ENCODE measurements around the gene MRPS15. TPM values are rescaled to one million over a fixed set of nuclear protein-coding genes. Genes with fewer than 3 reads are reported as not detected.

MRPS15 gene
- total and polyA plus RNA-seq, 9 donors: 30.9 to 83.5 (median 38.0) TPM

- Histone ChIP-seq H3K36me3 (no peaks in the 10 kb centered on the region), H3K27ac (no peak overlapping the region), H3K27me3 (no peaks in the 10 kb centered on the region), H3K4me3 (no peak overlapping the region), H3K4me1 (ENCODE audit: insufficient read depth) (no peaks in the 10 kb centered on the region), H3K9me3 (no peaks in the 10 kb centered on the region)
- 78 to 84% (median 80%) methylated on average over 7 of the region's 7 CpGs for WGBS, 3 donors
- intact Hi-C loops (cut with DNase I): no loop called here
- DNase-seq: no peak
- TF ChIP-seq POLR2A (IDR thresholded peaks at IDR 0.05) (no peak), EP300 (IDR thresholded peaks at IDR 0.05) (no peak)
Measured at GRCh38 chr1:36510418-36510817, 46.2 kb upstream of the MRPS15 start.

- WGBS, 3 donors: 72 to 84% (median 82%) methylated on average over 3 of the region's 3 CpGs
- Histone ChIP-seq H3K36me3 (no peaks in the 10 kb centered on the region), H3K4me3 (no peak overlapping the region), H3K4me1 (ENCODE audit: insufficient read depth) (no peaks in the 10 kb centered on the region), H3K9me3 (no peaks in the 10 kb centered on the region), H3K27me3 (no peaks in the 10 kb centered on the region), H3K27ac (no peak overlapping the region)
- no peak for DNase-seq
- intact Hi-C loops (cut with DNase I): no loop called here
- TF ChIP-seq POLR2A (IDR thresholded peaks at IDR 0.05) (no peak), EP300 (IDR thresholded peaks at IDR 0.05) (no peak), CTCF (IDR thresholded peaks at IDR 0.05) (no peak)
Measured at GRCh38 chr1:36508257-36508656, 44.1 kb upstream of the MRPS15 start.

- Histone ChIP-seq H3K9me3 (no peaks in the 10 kb centered on the region), H3K4me3 (no peak overlapping the region), H3K27me3 (no peaks in the 10 kb centered on the region), H3K27ac (no peak overlapping the region), H3K36me3 (no peaks in the 10 kb centered on the region), H3K4me1 (ENCODE audit: insufficient read depth) (no peaks in the 10 kb centered on the region)
- intact Hi-C loops (cut with DNase I): no loop called here
- DNase-seq: no peak
- TF ChIP-seq EP300 (IDR thresholded peaks at IDR 0.05): no peak
- no peak for TF ChIP-seq POLR2A (IDR thresholded peaks at IDR 0.05)
- no peak for TF ChIP-seq CTCF (IDR thresholded peaks at IDR 0.05)
- 60 to 67% (median 63%) methylated on average over 5 of the region's 5 CpGs for WGBS, 3 donors
Measured at GRCh38 chr1:36506276-36506920, 42.2 kb upstream of the MRPS15 start.

DNA sequence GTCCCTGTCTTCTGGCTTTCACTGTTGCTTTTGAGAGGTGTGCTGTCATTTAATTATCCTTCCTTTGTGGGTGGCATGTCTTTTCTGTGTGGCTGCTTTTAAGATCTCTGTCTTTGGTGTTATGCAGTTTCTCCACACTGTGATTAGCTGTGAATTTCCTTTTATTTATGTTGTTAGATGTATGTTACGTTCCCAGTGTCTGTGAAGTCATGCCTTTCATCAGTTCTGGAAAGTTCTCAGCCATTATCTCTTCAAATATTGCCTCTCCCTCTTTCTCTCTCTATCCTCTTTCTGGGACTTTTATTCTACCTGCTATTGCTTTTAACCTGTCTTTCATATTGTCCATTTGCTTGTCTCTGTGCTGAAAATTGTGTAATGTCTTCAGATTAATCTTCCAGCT lies 39.5 kb upstream of the MRPS15 start:
- intact Hi-C loops (cut with DNase I): no loop called here
- Histone ChIP-seq H3K36me3 (no peaks in the 10 kb centered on the region), H3K4me1 (ENCODE audit: insufficient read depth) (no peaks in the 10 kb centered on the region), H3K27me3 (no peaks in the 10 kb centered on the region), H3K9me3 (no peaks in the 10 kb centered on the region), H3K27ac (no peak overlapping the region), H3K4me3 (no peak overlapping the region)
- WGBS, 3 donors: 60 to 64% (median 61%) methylated on average over 1 of the region's 1 CpG
- no peak for TF ChIP-seq CTCF (IDR thresholded peaks at IDR 0.05)
- no peak for TF ChIP-seq EP300 (IDR thresholded peaks at IDR 0.05)
- no peak for TF ChIP-seq POLR2A (IDR thresholded peaks at IDR 0.05)
- DNase-seq: no peak

- no peak for TF ChIP-seq CTCF (IDR thresholded peaks at IDR 0.05)
- no peak for TF ChIP-seq POLR2A (IDR thresholded peaks at IDR 0.05)
- no peak for TF ChIP-seq EP300 (IDR thresholded peaks at IDR 0.05)
- Histone ChIP-seq H3K27ac (no peak overlapping the region), H3K27me3 (no peaks in the 10 kb centered on the region), H3K36me3 (no peaks in the 10 kb centered on the region), H3K4me3 (no peak overlapping the region), H3K9me3 (no peaks in the 10 kb centered on the region), H3K4me1 (ENCODE audit: insufficient read depth) (no peaks in the 10 kb centered on the region)
- intact Hi-C loops (cut with DNase I): no loop called here
- DNase-seq: no peak
- whole genome bisulfite sequencing, 3 donors: 76 to 78% (median 78%) methylated on average over 1 of the region's 1 CpG
Measured at GRCh38 chr1:36503159-36503558, 39.0 kb upstream of the MRPS15 start.
